HepG2 (cell line): ENCODE measurements around the gene RHOV. TPM values are rescaled to one million over a fixed set of nuclear protein-coding genes. Genes with fewer than 3 reads are reported as not detected.

Source experiments
- ATAC-seq: fragments of 200-7000 bp; cut with Tn5 transposase; 3 replicates; pipeline ENCODE4 v1.9.1; 2020; ENCODE audit warnings: mild to moderate bottlenecking, moderate library complexity
- BruUV-seq: library from RNA; stranded (reverse); fragments of 400-500 nt; replicated peaks from 2 replicates; lab custom pipeline; 2021; lab: Mats Ljungman, UMichigan
- CTCF ChIA-PET: fragments of 300-600 bp; formaldehyde crosslinking; extraction: SDS; loops from one replicate; lab custom pipeline; 2021; ENCODE audit warnings: low total read pairs, inconsistent platforms, low intra/inter-chr PET ratio; lab: Yijun Ruan, JAX
- POLR2A ChIA-PET: fragments of 350-600 bp; sonication (Branson Sonifier 250); formaldehyde crosslinking; loops from one replicate; lab custom pipeline; 2020; ENCODE audit warnings: antibody characterized with exemption, inconsistent platforms; lab: Yijun Ruan, JAX
- DNase-seq: peaks from one replicate; pipeline ENCODE4 v3.0.0-alpha.2; 2015; ENCODE audit warnings: low spot score
- FAIRE-seq: peaks from 3 replicates; lab custom pipeline; 2011; peaks lifted over from hg19 to GRCh38; lab: Jason Lieb, UNC
- H2AFZ ChIP-seq: one replicate; pipeline ENCODE4 v1.6.1; 2011; ENCODE audit warnings: low read length, inconsistent platforms
- H3K27ac ChIP-seq: fragments of 300-600 bp; 3 replicates; pipeline ENCODE4 v1.8.0; 2011; ENCODE audit warnings: mixed run types, mild to moderate bottlenecking, mixed read lengths, low read length, inconsistent platforms; ENCODE audit not compliant: insufficient read depth; ENCODE audit errors: extremely low read length
- H3K27me3 ChIP-seq, 2 experiments: fragments of 200-600 bp in 1 of 2; 2 replicates in 1 of 2; 3 replicates in 1 of 2; pipeline versions ENCODE4 v1.6.0 to v1.8.0; 2011; ENCODE audit warnings: low read length in 2 of 2, mild to moderate bottlenecking in 2 of 2, moderate library complexity in 2 of 2, inconsistent platforms in 1 of 2; ENCODE audit not compliant: insufficient read depth in 2 of 2, control insufficient read depth in 1 of 2
- H3K36me3 ChIP-seq, 2 experiments: fragments of 200-600 bp in 1 of 2; replicated peaks in 1 of 2; 2 replicates in 1 of 2; 3 replicates in 1 of 2; pipeline versions ENCODE4 v1.5.1 to v1.8.0; 2011; ENCODE audit warnings: low read length in 2 of 2, inconsistent platforms in 1 of 2; ENCODE audit not compliant: insufficient read depth in 2 of 2, control insufficient read depth in 1 of 2
- H3K4me1 ChIP-seq: 2 replicates; pipeline ENCODE4 v1.5.1; 2012; ENCODE audit warnings: low read length, inconsistent platforms; ENCODE audit not compliant: insufficient read depth
- H3K4me2 ChIP-seq: 2 replicates; pipeline ENCODE4 v1.6.0; 2011; ENCODE audit warnings: low read depth, low read length, inconsistent platforms
- H3K4me3 ChIP-seq, 3 experiments: fragments of 200-600 bp in 1 of 3; sonication (generic), shearing (Covaris generic) in 1 of 3; replicated peaks in 1 of 3; 2 replicates each; pipeline ENCODE4 v1.5.1; 2011 to 2016; ENCODE audit warnings: low read length in 3 of 3, inconsistent platforms in 2 of 3, low read depth in 2 of 3, mild to moderate bottlenecking in 2 of 3, control low read depth in 1 of 3, mixed read lengths in 1 of 3; ENCODE audit not compliant: insufficient read depth in 1 of 3
- H3K79me2 ChIP-seq: one replicate; pipeline ENCODE4 v1.6.1; 2011; ENCODE audit warnings: low read length, inconsistent platforms; ENCODE audit not compliant: insufficient read depth
- H3K9ac ChIP-seq: 2 replicates; pipeline ENCODE4 v1.6.0; 2011; ENCODE audit warnings: mild to moderate bottlenecking, low read depth, low read length, inconsistent platforms; ENCODE audit not compliant: insufficient read depth
- H3K9me3 ChIP-seq: 2 replicates; pipeline ENCODE4 v1.5.1; 2012; ENCODE audit warnings: mild to moderate bottlenecking, low read length
- H4K20me1 ChIP-seq: 2 replicates; pipeline ENCODE4 v1.6.0; 2011; ENCODE audit warnings: inconsistent platforms, mild to moderate bottlenecking, low read length, moderate library complexity; ENCODE audit not compliant: insufficient read depth
- ATF1 ChIP-seq: IDR thresholded peaks from 2 replicates; pipeline ENCODE4 v1.6.1; 2016; ENCODE audit warnings: mild to moderate bottlenecking, control low read depth
- BATF2 ChIP-seq: sonication (generic); formaldehyde crosslinking; IDR thresholded peaks from 2 replicates; pipeline ENCODE4 v1.8.0; 2022; ENCODE audit warnings: mild to moderate bottlenecking, missing genetic modification reagents, moderate library complexity
- TFE3 ChIP-seq: IDR thresholded peaks from 2 replicates; pipeline ENCODE4 v1.6.1; 2016
- ZNF550 ChIP-seq: sonication (generic); formaldehyde crosslinking; IDR thresholded peaks from 2 replicates; pipeline ENCODE4 v1.4.0; 2020; ENCODE audit warnings: mild to moderate bottlenecking, missing genetic modification reagents, borderline replicate concordance
- ZNF724P ChIP-seq: sonication (generic); formaldehyde crosslinking; IDR thresholded peaks from 2 replicates; pipeline ENCODE4 v1.8.0; 2022; ENCODE audit warnings: missing genetic modification reagents, borderline replicate concordance
- WGBS: methylation state at CpG from one replicate; pipeline ENCODE4 v1.1.6; 2017; ENCODE audit warnings: low lambda C conversion rate; 5-methylcytosine and 5-hydroxymethylcytosine counted together
- in situ Hi-C: cut with HindIII; loops from 2 replicates; pipeline ENCODE4 v1.10.0; 2017; ENCODE audit warnings: low pct_unique_long_range_greater_than_20kb; ENCODE audit not compliant: extremely low pct_ligation_motif_present
- intact Hi-C: fragments of 100-400 bp; cut with micrococcal nuclease; formaldehyde crosslinking; loops from one replicate; pipeline ENCODE4 v1.10.0; 2022; ENCODE audit not compliant: unreplicated experiment
- polyA plus RNA-seq, 8 experiments: library from polyadenylated mRNA; depleted of rRNA in 3 of 8; stranded (reverse) in 7 of 8; unstranded in 1 of 8; fragments of >200 nt; fragmentation: Illumina TruSeq in 4 of 8; extraction: Trizol in 4 of 8; gene quantifications; 2 replicates each; pipeline versions ENCODE4 v1.2.1 to v1.2.3, GENCODE V29; 2011 to 2016; ENCODE audit warnings: low read depth in 4 of 8, missing spikeins in 1 of 8, mixed read lengths in 1 of 8; ENCODE audit not compliant: insufficient read depth in 1 of 8
- total RNA-seq, 5 experiments: library from RNA; depleted of rRNA; stranded (reverse); fragments of >200 nt; fragmentation: Illumina TruSeq; extraction: Trizol; gene quantifications; 2 replicates each; pipeline ENCODE4 v1.2.3, GENCODE V29; 2016; ENCODE audit warnings: low read depth in 1 of 5
- TF ChIP-seq, protein P1 (sequence below): IDR thresholded peaks from 2 replicates; pipeline ENCODE4 v1.6.1; 2016; ENCODE audit warnings: mild to moderate bottlenecking, missing biosample characterization, missing genetic modification reagents
- TF ChIP-seq, protein P2 (sequence below): sonication (generic); formaldehyde crosslinking; IDR thresholded peaks from 2 replicates; pipeline ENCODE4 v1.5.1; 2020; ENCODE audit warnings: missing genetic modification reagents, mild to moderate bottlenecking, borderline replicate concordance
- TF ChIP-seq, protein P3 (sequence below): sonication (generic); formaldehyde crosslinking; IDR thresholded peaks from 2 replicates; pipeline ENCODE4 v1.8.0; 2022; ENCODE audit warnings: mild to moderate bottlenecking, missing genetic modification reagents, moderate library complexity
- TF ChIP-seq, protein P4 (sequence below): sonication (generic); formaldehyde crosslinking; IDR thresholded peaks from 2 replicates; pipeline ENCODE4 v1.4.0; 2020; ENCODE audit warnings: missing genetic modification reagents

The RHOV gene
- total and polyA plus RNA-seq, 2 of the 13 experiments (the other 11 are each of a cell fraction or from before 2014, with no cell fraction given) = 0.17 to 0.18 TPM

GRCh38 chr15:40858706-40859105 is 15.3 kb downstream of the RHOV start (continued):
- TF ChIP-seq, protein P1, sequence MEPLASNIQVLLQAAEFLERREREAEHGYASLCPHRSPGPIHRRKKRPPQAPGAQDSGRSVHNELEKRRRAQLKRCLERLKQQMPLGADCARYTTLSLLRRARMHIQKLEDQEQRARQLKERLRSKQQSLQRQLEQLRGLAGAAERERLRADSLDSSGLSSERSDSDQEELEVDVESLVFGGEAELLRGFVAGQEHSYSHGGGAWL (CRISPR knock-in tag) = no peak
- no peak for TF ChIP-seq ZNF724P (CRISPR knock-in tag)
- TF ChIP-seq BATF2 (CRISPR knock-in tag) = no peak
- TF ChIP-seq ATF1 (CRISPR knock-in tag) = no peak
- TF ChIP-seq, protein P2, sequence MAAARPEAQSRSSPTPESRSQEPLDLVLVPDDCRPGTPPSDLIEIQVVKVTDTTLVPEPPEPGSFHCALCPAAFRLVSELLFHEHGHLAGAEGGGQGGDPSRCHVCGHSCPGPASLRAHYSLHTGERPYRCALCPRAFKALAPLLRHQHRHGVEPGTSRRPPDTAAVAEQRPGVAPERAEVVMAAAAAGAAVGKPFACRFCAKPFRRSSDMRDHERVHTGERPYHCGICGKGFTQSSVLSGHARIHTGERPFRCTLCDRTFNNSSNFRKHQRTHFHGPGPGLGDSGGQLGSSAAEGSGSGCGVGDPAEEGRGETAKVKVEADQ (CRISPR knock-in tag) = no peak

DNA sequence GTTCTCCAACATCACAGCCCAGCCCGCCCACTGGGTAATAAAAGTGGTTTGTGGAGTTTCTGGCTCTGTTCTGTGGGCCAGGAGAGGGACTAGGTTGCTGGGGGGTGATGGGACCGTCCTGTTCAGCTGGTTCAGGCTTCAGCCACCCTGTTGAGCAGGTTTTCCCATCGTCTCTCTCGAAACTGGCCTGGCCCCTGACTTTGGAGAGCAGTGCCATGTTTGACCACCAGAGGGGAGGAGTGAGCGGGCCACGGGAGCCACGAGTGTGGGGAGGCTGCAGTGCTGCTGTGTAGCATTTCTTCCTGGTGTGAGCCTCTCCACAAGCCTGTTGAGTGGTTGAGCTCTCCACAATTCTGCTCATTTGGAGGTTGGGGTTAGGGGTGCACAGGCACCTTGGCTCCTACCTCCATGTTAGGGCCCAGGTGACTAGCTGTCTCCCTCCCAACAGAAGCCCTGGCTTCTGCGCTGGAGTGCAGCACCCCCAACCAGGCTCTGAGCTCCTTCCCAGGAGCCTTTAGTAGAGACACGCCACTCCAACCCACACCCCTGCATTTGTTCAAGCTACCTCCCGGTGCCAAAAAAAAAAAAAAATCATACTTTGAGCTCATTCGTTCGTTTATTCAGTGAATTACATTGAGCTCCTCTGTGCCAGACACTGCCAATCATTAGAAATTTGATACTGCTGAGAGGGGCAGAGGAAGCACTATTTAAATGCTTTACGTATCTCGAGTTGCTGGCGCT is 16.3 kb downstream of the RHOV start:
- Histone ChIP-seq H4K20me1 (no peaks in the 10 kb centered on the region), H3K9me3 (no peaks in the 10 kb centered on the region), H3K36me3 (no peaks in the 10 kb centered on the region), H2AFZ (peak overlapping the region; percentile 76), H3K9ac (peak overlapping the region; percentile 10; the same call in 1 of the 2 replicates), H3K27me3 (no peaks in the 10 kb centered on the region), H3K27ac (no peak overlapping the region), H3K79me2 (no peaks in the 10 kb centered on the region), H3K4me1 (peaks cover 62% of the 10 kb centered on the region), H3K4me3 (peak overlapping the region in 2 of 3 experiments; percentile 33 to 49; a peak in 4 of 6 replicates), H3K4me2 (peak overlapping the region; percentile 83)
- DNase-seq = peak; percentile 57
- ChIA-PET CTCF (interaction anchor here (1.1 to 3.8 kb wide), 2 partner anchors 32 to 36 kb away, joined by 3 to 80 read pairs; partner anchors contain the start of gene VPS18), POLR2A (interaction anchor here (0.7 to 3.1 kb wide), 9 partner anchors 7 to 65 kb away, joined by 3 to 40 read pairs (median 4); partner anchors contain the start of genes DNAJC17, RHOV, VPS18 and ZFYVE19)
- WGBS = 18% methylated on average over 9 of the region's 15 CpGs
- peak; percentile 80 for ATAC-seq
- no TSS peak for BruUV-seq
- FAIRE-seq = peak; percentile 68
- in situ Hi-C loops (loop anchor here (5.0 kb wide), 1 partner anchor 35 kb away; the partner anchor contains the start of gene VPS18), intact Hi-C loops (no loop called here)
- no peak for TF ChIP-seq TFE3
- TF ChIP-seq, protein P3, sequence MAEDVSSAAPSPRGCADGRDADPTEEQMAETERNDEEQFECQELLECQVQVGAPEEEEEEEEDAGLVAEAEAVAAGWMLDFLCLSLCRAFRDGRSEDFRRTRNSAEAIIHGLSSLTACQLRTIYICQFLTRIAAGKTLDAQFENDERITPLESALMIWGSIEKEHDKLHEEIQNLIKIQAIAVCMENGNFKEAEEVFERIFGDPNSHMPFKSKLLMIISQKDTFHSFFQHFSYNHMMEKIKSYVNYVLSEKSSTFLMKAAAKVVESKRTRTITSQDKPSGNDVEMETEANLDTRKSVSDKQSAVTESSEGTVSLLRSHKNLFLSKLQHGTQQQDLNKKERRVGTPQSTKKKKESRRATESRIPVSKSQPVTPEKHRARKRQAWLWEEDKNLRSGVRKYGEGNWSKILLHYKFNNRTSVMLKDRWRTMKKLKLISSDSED (CRISPR knock-in tag) = no peak
- TF ChIP-seq ZNF550 (CRISPR knock-in tag) = no peak
- TF ChIP-seq, protein P4, sequence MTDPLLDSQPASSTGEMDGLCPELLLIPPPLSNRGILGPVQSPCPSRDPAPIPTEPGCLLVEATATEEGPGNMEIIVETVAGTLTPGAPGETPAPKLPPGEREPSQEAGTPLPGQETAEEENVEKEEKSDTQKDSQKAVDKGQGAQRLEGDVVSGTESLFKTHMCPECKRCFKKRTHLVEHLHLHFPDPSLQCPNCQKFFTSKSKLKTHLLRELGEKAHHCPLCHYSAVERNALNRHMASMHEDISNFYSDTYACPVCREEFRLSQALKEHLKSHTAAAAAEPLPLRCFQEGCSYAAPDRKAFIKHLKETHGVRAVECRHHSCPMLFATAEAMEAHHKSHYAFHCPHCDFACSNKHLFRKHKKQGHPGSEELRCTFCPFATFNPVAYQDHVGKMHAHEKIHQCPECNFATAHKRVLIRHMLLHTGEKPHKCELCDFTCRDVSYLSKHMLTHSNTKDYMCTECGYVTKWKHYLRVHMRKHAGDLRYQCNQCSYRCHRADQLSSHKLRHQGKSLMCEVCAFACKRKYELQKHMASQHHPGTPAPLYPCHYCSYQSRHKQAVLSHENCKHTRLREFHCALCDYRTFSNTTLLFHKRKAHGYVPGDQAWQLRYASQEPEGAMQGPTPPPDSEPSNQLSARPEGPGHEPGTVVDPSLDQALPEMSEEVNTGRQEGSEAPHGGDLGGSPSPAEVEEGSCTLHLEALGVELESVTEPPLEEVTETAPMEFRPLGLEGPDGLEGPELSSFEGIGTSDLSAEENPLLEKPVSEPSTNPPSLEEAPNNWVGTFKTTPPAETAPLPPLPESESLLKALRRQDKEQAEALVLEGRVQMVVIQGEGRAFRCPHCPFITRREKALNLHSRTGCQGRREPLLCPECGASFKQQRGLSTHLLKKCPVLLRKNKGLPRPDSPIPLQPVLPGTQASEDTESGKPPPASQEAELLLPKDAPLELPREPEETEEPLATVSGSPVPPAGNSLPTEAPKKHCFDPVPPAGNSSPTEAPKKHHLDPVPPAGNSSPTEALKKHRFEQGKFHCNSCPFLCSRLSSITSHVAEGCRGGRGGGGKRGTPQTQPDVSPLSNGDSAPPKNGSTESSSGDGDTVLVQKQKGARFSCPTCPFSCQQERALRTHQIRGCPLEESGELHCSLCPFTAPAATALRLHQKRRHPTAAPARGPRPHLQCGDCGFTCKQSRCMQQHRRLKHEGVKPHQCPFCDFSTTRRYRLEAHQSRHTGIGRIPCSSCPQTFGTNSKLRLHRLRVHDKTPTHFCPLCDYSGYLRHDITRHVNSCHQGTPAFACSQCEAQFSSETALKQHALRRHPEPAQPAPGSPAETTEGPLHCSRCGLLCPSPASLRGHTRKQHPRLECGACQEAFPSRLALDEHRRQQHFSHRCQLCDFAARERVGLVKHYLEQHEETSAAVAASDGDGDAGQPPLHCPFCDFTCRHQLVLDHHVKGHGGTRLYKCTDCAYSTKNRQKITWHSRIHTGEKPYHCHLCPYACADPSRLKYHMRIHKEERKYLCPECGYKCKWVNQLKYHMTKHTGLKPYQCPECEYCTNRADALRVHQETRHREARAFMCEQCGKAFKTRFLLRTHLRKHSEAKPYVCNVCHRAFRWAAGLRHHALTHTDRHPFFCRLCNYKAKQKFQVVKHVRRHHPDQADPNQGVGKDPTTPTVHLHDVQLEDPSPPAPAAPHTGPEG (CRISPR knock-in tag) = no peak
